H1 (cell line): ENCODE data around the gene TRIM47. TPM values are rescaled to one million over a fixed set of nuclear protein-coding genes. Genes with fewer than 3 reads are reported as not detected.

Experiments used
- polyA plus RNA-seq, 7 experiments: library from polyadenylated mRNA; depleted of rRNA in 3 of 7; stranded (reverse) in 5 of 7; unstranded in 2 of 7; fragments of >200 nt in 5 of 7; fragments of 200-250 nt in 2 of 7; gene quantifications; 1 replicate in 5 of 7; 2 replicates in 1 of 7; 4 replicates in 1 of 7; pipeline versions ENCODE4 v1.2.1 to v1.2.3, GENCODE V29; 2011 to 2013; ENCODE audit warnings: missing spikeins in 2 of 7, mixed read lengths in 2 of 7
- total RNA-seq: library from RNA; stranded (reverse); fragmentation: NEBNext Ultra II Directional; extraction: Animal tissue kit (Norgen Biotek cat#: 25700); gene quantifications from 2 replicates; pipeline ENCODE4 v1.2.1, GENCODE V29; 2021
- TF ChIP-seq, protein P1 (sequence below): IDR thresholded peaks from 2 replicates; pipeline ENCODE4 v1.6.1; 2011; ENCODE audit warnings: low read depth, mild to moderate bottlenecking, low read length; ENCODE audit not compliant: insufficient read depth

Gene TRIM47
- total and polyA plus RNA-seq, 2 of the 8 experiments (the other 6 are each of a cell fraction or from before 2014, with no cell fraction given), result 6.3 to 6.4 TPM

DNA sequence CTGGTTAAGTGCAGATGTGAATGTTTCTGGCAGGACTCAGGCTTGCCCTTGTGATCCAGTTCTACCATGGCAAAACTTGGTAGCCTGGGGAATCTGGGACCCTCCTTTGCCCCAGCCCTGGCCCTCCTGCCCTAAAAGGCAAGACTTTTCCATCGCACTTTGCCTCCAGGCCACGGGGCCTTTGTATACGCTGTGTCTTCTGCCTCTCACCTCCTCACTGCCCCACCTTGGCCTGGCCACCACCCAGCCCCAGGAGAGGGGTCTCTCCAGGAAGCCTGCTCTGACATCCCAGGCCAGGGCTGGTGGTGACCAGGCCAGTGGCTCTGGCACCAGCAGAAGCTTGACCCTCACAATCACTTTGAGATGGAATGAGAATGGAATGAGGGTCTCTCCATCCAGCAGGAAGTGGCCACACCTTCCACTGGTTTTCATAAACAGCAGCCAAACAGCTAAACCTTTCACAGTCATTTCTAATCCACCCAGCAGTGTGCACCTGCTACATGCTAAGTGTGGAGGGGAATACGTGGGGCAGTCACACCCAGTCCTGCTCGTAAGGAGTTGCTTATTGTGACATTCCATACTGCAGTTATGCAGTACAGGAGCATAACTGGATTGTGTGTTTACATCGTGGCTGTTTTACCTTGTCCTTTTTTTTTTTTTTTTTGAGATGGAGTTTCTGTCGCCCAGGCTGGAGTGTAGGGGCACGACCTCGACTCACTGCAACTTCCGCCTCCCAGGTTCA lies 27.9 kb upstream of the TRIM47 start (continued):
- TF ChIP-seq, protein P1, sequence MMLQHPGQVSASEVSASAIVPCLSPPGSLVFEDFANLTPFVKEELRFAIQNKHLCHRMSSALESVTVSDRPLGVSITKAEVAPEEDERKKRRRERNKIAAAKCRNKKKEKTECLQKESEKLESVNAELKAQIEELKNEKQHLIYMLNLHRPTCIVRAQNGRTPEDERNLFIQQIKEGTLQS, result no peak
- TF ChIP-seq, all 59 proteins: peak for 0
